KMS-11 (cell line): ENCODE measurements around the gene SDK2.

Experiments
- H2AFZ ChIP-seq: fragments of 200-600 bp; sonication (generic); 2 replicates; pipeline ENCODE4 v1.6.1; 2016; ENCODE audit warnings: antibody characterized with exemption, mixed run types, low read depth
- H3K27ac ChIP-seq: fragments of 200-600 bp; sonication (generic); 2 replicates; pipeline ENCODE4 v1.6.1; 2016; ENCODE audit warnings: mild to moderate bottlenecking, mixed run types
- H3K27me3 ChIP-seq: fragments of 200-600 bp; sonication (generic); 2 replicates; pipeline ENCODE4 v1.6.1; 2017; ENCODE audit warnings: mild to moderate bottlenecking, low read depth, mixed run types, moderate library complexity; ENCODE audit not compliant: insufficient read depth
- H3K36me3 ChIP-seq: fragments of 200-600 bp; sonication (generic); 2 replicates; pipeline ENCODE4 v1.6.1; 2017; ENCODE audit warnings: mild to moderate bottlenecking, mixed run types; ENCODE audit not compliant: insufficient read depth
- H3K4me1 ChIP-seq: fragments of 200-600 bp; sonication (generic); 2 replicates; pipeline ENCODE4 v1.6.1; 2016; ENCODE audit warnings: mild to moderate bottlenecking, low read depth, mixed run types; ENCODE audit not compliant: poor library complexity, severe bottlenecking
- H3K4me2 ChIP-seq: fragments of 200-600 bp; sonication (generic); 2 replicates; pipeline ENCODE4 v1.7.0; 2016; ENCODE audit warnings: mild to moderate bottlenecking, mixed run types
- H3K4me3 ChIP-seq: fragments of 200-600 bp; sonication (generic); IDR thresholded peaks from 2 replicates; pipeline ENCODE4 v1.6.1; 2017; ENCODE audit warnings: low read depth, low read length, mixed read lengths; ENCODE audit not compliant: insufficient read depth
- H3K79me2 ChIP-seq: fragments of 200-600 bp; sonication (generic); 2 replicates; pipeline ENCODE4 v1.6.1; 2016; ENCODE audit warnings: low read depth, mixed run types; ENCODE audit not compliant: insufficient read depth
- H3K9ac ChIP-seq: fragments of 200-600 bp; sonication (generic); 2 replicates; pipeline ENCODE4 v1.6.1; 2016; ENCODE audit warnings: mild to moderate bottlenecking, mixed run types
- H4K20me1 ChIP-seq: fragments of 200-600 bp; sonication (generic); 2 replicates; pipeline ENCODE4 v1.6.1; 2016; ENCODE audit warnings: mild to moderate bottlenecking, mixed run types; ENCODE audit not compliant: insufficient read depth
- CTCF ChIP-seq: fragments of 200-600 bp; sonication (generic); conservative IDR thresholded peaks from 2 replicates; pipeline ENCODE4 v1.6.1; 2017; ENCODE audit warnings: low read depth, mild to moderate bottlenecking, antibody characterized with exemption, low read length, moderate library complexity, mixed read lengths

Gene SDK2

GRCh38 chr17:73465130-73465952 is 178.9 kb downstream of the SDK2 start:
- Histone ChIP-seq H4K20me1 (no peaks in the 10 kb centered on the region), H3K27me3 (peaks cover 24% of the 10 kb centered on the region; the same call in 1 of the 2 replicates), H3K27ac (no peak overlapping the region), H2AFZ (no peak overlapping the region), H3K4me1 (no peaks in the 10 kb centered on the region), H3K36me3 (no peaks in the 10 kb centered on the region), H3K4me3 (no peak overlapping the region), H3K79me2 (no peaks in the 10 kb centered on the region), H3K9ac (no peak overlapping the region), H3K4me2 (no peak overlapping the region)
- TF ChIP-seq CTCF = no peak

- Histone ChIP-seq H3K27me3 (peaks cover 21% of the 10 kb centered on the region; the same call in 1 of the 2 replicates), H2AFZ (no peak overlapping the region), H3K27ac (no peak overlapping the region), H3K4me3 (no peak overlapping the region), H3K4me2 (no peak overlapping the region), H3K4me1 (no peaks in the 10 kb centered on the region), H3K9ac (no peak overlapping the region), H3K36me3 (no peaks in the 10 kb centered on the region), H4K20me1 (no peaks in the 10 kb centered on the region), H3K79me2 (no peaks in the 10 kb centered on the region)
- TF ChIP-seq CTCF = no peak
These were observed 179.8 kb downstream of the SDK2 start for GRCh38 chr17:73464447-73464846.

- Histone ChIP-seq H3K27me3 (peaks cover 16% of the 10 kb centered on the region; the same call in 1 of the 2 replicates), H3K36me3 (no peaks in the 10 kb centered on the region), H3K4me3 (no peak overlapping the region), H3K4me1 (no peaks in the 10 kb centered on the region), H3K9ac (no peak overlapping the region), H3K4me2 (no peak overlapping the region), H3K27ac (no peak overlapping the region), H2AFZ (no peak overlapping the region), H4K20me1 (no peaks in the 10 kb centered on the region), H3K79me2 (no peaks in the 10 kb centered on the region)
- no peak for TF ChIP-seq CTCF
These were observed 180.4 kb downstream of the SDK2 start for GRCh38 chr17:73463821-73464220.

GRCh38 chr17:73462823-73463222 is 181.4 kb downstream of the SDK2 start:
- Histone ChIP-seq H3K4me1 (no peaks in the 10 kb centered on the region), H4K20me1 (no peaks in the 10 kb centered on the region), H3K9ac (no peak overlapping the region), H3K79me2 (no peaks in the 10 kb centered on the region), H3K4me2 (no peak overlapping the region), H3K4me3 (no peak overlapping the region), H3K27me3 (peaks cover 19% of the 10 kb centered on the region; the same call in 1 of the 2 replicates), H3K36me3 (no peaks in the 10 kb centered on the region), H2AFZ (no peak overlapping the region), H3K27ac (no peak overlapping the region)
- no peak for TF ChIP-seq CTCF
